SIG-M5 (cell line): ENCODE measurements around the gene NUDT22.

Source experiments
- DNase-seq: peaks from one replicate; lab custom pipeline; 2025; lab: John Stamatoyannopoulos, UW

NUDT22 gene

DNA sequence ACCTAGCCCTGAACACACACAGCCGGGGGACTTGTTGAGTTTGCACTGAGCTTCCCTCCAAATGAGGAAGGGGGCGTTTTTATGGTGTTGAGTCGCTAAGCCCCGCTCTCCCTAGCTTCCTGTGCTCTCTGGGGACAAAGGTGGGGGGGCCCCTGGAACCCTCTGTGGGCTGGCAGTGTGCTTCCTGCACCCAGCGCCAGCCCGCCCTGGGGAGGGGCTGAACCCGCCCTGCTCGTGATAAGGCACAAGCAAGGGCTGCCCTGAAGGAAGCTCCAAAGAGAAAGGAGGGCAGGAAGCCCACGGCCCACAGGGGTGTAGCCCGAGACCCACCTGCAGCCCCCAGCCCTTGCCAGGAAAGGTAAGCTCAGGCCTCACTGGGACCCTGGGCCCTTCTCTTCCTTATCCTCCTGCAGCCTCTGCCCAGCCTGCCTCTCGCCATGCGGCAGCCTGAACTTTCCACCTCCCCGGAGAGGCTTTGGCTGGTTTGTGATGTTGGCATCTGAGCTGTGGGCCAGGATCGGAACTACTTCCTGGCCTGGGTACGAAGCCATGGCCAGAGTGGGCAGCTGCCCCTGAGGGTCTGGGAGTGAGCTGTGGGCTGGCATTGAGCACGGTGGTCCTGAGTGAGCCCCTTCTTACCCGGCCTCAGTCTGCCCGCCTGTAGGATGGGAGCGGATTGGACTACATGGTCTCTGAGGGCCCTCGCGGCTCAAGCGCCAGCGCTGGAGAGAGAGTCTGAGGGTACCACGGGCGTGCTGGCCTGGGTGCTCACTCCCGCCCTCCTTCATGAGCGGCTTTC is 19.4 kb upstream of the NUDT22 start, which contains the start of gene FERMT3:
TSS of gene FERMT3 (plus strand) at position 265 of the 799 bp plus-strand sequence. CDS start 644 bp downstream, outside the sequence.
- peak; percentile 7 for DNase-seq

DNA sequence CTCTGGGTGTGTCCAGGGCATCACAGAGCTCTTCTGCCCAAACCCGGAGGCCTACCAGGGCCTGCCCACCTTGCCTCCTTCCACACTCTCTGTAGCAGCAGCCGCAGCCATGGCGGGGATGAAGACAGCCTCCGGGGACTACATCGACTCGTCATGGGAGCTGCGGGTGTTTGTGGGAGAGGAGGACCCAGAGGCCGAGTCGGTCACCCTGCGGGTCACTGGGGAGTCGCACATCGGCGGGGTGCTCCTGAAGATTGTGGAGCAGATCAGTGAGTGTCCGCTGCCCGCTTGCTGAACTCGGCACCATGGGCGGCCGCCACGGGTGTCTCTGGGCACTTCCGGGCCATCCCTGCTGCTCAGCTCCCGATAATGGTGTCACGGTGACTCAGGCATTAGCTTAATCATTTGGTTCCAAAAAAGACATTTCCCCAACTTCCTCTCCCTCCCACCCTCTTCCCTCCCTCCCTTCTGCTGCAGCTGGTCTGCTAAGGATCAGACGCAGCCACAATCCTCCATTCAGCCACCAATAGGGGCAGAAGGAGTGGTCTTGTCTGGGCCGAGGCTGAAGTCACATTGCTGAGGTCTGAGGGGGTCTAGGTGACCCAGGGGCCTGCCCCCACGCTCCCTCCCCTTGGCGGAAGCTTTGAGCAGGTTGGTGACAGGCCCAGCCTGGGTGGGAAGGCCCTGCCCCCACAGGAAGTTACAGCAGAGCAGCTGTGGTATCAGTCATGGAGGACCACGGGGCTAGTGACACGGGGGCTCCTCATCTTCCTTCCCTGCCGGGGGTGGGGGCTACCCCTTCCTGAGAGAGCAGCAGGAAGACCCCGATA is 18.6 kb upstream of the NUDT22 start:
- peak; percentile 63 for DNase-seq

DNA sequence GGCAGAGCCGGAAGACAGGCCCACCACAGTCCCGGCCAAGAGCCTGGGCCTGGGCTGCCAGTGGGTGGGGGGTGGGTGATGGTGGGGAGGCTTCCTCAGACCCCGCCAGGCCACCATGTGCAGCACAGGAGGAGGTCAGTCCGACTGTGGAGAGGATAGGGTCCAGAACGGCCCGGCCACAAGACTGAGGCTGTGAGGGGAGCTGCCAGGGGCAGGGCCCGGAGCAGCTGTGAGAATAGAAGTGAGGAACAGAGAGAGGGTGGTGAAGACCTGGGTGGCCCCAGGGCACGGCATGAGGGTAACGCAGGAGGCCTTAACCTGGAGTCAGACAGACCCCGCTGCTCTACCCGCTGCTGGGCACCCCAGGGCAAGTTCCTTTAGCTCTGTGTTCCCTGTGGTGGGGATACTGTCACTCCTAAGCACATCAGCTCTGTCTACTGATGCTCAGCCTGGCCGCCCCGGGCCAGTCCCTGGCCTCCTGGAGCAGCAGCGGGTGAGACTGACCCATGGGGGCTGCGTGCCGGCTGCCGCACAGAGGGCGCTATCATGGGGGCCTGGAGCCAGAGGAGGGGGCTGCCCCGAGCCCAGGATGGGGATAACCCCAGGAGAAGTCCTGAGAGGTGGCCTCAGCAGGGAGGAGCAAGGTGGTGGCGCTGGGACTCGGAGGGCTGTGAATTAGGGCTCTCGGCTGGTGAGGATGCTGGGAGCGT is 17.8 kb upstream of the NUDT22 start:
- no peak for DNase-seq

DNA sequence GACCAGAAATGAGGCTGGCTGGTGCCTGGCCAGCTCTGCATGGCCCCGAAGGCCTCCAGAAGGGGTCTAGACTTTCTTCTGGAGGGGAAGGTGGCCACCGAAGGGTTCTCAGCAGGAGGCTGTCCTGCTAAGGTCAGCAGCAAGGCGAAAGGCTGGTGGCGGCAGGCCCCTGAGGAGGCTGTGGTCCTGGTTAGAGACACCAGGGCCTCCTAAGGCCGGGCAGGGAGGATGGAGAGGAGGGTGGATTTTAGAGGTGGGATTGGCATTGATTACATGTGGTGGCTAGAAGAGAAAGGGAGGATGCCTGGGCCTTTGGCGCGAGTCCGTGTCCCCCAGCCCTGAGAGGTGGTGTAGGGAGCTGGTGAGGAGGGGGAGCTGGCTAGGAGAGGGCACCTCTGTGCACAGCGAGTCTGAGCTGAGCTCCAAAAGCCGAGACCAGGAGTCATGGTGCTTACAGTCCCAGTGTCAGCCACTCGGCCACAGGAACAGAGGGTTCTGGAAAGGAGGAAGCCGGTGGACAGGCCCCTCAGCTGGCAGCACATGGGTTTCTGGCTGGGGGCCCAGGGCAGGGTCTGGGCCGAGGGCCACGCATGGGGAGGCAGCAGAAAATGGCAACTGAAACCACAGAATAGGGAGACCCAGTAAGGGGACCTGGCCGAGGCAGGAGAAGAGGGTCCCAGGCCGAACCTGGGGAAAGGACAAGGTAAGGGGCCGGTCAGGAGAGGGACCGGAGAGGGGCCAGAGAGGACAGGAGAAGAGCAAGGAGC is 17.1 kb upstream of the NUDT22 start:
- no peak for DNase-seq

GRCh38 chr11:64209563-64209843 is 16.6 kb upstream of the NUDT22 start:
- no peak for DNase-seq

DNA sequence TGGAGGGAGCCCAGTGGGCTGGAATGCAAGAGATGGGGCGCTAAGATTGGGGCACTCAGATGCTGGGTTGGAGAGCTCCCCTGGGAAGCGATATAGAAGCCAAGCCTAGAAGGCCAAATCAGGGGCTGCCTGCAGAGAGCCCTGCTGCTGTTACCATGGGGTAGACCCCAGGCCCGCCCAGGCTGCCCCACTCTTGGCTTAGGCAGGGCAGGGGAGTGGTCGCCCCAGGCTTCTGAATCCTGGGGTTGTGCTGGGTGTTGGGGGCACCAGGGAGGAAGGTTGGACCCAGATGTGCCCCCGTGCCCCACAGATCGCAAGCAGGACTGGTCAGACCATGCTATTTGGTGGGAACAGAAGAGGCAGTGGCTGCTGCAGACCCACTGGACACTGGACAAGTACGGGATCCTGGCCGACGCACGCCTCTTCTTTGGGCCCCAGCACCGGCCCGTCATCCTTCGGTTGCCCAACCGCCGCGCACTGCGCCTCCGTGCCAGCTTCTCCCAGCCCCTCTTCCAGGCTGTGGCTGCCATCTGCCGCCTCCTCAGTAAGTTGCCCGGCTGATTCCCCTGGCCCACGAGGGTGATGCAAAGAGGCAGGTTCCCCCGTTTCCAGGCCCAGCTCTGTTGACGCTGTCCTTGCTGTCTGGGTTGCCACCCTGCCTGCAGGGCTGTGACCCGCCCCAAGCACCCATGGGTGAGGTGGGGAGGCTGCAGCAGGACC is 15.6 kb upstream of the NUDT22 start:
- no peak for DNase-seq

DNA sequence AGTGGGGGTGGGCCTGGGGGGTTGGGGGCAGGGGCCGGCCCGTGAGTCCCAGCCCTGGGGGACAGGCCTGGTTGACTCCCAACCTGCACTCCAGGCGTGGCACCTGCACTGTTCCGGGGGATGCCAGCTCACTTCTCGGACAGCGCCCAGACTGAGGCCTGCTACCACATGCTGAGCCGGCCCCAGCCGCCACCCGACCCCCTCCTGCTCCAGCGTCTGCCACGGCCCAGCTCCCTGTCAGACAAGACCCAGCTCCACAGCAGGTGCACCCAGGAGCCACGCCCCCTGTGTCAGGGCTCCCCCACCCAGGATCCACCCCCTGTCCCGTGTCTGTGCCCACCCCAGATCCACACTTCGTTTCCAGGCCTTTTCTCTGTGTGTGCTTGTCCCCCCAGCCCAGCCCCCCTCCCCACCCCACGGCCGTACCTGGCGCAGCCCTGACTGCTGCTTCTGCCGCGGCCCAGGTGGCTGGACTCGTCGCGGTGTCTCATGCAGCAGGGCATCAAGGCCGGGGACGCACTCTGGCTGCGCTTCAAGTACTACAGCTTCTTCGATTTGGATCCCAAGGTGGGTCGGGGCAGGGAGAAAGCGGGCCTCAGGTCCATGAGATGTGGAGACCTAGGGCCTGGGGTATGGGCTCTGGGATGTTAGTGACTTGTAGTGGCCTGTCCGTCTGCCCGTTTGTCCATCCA is 14.7 kb upstream of the NUDT22 start:
- no peak for DNase-seq

DNA sequence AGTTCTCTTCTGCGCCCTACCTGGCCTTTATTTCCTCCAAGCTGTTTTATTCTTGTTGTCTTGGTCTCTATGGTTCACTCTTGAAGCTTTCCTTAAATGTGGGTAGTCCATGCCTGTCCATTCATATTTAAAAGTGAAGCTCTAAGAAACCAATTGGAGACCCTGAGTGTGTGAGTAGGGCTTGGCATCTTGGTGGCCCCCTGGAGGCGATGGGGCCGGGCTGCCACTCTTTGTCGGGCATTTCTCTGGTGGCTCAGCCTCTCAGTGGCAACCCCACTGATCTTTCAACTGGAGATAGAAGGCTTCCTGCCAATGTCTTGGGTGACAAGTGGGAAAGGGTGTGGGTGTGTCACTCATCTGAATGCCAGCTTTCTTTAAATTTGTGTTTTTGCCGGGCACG is 9.2 kb upstream of the NUDT22 start:
- DNase-seq: no peak

GRCh38 chr11:64218628-64219353 is 7.3 kb upstream of the NUDT22 start:
- DNase-seq: no peak

DNA sequence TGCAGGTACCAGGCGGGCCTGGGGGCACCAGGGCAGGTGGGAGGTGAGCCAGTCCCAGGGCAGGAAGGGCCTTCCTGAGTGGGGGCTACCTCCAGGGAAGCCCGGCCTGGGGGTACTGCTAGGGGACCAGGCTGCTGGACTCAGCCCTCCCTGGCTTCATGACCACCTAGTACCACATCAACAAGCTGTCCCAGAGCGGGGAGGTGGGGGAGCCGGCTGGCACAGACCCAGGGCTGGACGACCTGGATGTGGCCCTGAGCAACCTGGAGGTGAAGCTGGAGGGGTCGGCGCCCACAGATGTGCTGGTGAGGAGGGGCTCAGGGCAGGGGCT is 6.8 kb upstream of the NUDT22 start:
- DNase-seq: no peak

GRCh38 chr11:64219755-64220154 is 6.3 kb upstream of the NUDT22 start:
- no peak for DNase-seq

DNA sequence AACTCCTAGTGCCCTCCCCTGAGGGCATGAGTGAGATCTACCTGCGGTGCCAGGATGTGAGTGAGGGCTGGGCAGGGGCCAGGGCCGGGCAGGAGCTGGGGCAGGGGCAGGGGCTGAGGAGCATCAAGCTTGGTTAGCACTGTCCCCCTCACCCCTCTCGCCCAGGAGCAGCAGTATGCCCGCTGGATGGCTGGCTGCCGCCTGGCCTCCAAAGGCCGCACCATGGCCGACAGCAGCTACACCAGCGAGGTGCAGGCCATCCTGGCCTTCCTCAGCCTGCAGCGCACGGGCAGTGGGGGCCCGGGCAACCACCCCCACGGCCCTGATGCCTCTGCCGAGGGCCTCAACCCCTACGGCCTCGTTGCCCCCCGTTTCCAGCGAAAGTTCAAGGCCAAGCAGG is 5.8 kb upstream of the NUDT22 start:
- DNase-seq: no peak

GRCh38 chr11:64220798-64221197 is 5.3 kb upstream of the NUDT22 start:
- no peak for DNase-seq

DNA sequence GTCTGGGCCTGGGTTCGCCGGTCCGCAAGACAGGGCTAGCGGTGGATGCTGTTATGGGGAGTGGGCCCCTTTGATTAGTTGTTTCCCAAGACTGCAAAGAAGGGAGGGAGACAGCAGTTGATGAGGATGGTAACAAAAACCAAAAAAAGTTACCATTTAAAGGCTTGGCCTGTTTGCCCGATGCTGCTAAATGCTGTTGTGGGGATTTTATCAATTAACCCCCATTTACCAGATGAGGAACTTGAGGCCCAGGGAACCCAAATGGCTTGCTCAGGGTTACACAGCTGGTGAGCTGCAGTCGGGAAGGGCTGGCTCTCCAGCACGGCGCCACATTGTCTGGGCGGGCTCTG is 3.4 kb upstream of the NUDT22 start:
- DNase-seq: no peak

- DNase-seq: no peak
These were observed 2.9 kb upstream of the NUDT22 start for GRCh38 chr11:64223001-64223651.

DNA sequence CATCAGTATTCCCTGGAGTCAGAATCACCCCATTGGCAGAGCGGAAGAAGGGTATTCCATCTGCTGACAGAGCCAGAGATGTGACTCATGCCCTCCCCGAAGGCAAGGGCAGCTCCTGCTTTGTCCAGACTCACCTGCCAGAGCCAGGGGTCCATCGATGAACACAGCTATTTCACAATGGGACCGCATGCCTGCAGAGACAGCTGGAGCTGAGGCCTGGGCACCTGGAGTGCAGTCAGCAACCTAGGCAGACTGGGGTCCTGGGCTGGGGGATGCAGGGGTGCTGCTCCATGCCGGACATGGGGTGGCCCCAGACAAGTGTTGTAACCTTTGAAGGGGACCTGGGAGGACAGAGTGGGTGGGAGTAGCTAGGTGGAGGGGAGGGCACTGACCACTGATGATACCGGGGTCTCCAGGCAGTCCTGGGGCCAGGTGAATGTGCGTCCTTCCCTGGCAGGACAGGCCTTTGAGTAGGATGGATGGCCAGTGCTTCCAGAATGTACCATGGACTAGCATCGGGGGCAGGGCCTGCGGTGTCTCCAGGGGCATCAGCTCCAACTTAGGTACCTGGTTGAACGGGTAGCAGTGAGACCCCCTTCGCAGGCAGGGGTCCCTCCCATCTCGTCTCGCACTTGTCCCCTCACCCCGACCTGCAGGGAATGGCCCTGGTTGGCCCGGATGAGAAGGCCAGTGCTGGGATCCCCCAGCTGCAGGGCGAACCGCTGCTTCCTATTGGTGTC is 1.8 kb upstream of the NUDT22 start:
- no peak for DNase-seq

DNA sequence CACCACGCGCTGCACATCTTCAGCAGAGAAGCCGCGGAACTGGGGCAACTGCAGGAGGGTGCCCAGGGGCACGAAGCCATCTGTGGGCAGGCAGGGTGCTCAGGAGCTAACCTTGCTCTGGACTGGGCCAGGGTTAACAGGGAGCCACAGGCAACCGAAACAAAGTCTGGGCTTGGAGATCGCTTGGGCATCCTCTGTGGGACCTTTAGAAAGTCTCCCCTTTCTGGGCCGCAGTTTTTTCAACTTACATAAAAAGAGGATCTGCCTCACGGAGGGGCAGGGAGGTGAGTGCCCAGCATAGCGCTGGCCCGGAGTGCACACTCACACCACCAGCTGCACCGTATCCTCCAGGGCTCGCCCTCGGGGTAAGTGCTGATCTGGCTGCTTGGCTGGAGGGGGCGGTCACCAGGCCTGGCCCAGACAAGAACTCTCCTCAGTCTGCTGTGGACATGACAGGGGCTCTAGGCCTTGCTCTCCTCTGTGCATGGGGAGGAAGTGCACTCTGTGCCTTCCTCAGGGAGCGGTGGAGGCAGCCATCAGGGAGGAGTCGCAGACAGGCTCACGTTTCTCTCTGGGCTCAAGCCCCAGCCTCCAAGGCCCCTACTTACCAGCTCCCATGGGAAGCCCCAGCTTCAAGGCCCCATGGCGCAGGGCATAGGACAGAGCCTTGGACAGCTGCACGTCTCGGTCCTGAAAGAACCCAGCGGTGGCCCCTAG is 1.0 kb upstream of the NUDT22 start:
- no peak for DNase-seq

DNA sequence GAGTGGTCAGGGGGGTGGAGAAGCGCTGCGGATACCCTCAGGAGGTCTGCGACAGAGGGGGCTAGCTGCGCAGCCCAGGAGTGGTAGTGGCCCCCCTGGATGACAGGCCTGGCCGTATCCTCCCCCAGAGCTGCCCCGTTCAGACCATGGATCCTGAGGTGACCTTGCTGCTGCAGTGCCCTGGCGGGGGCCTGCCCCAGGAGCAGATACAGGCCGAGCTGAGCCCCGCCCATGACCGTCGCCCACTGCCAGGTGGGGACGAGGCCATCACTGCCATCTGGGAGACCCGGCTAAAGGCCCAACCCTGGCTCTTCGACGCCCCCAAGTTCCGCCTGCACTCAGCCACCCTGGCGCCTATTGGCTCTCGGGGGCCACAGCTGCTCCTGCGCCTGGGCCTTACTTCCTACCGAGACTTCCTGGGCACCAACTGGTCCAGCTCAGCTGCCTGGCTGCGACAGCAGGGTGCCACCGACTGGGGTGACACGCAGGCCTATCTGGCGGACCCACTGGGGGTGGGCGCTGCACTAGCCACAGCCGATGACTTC is 505 bp downstream of the NUDT22 start:
- no peak for DNase-seq
